HEK293 (cell line): Measurements from ENCODE around the gene ENDOV.

Experiments
- TCF7L2 ChIP-seq: IDR thresholded peaks from 2 replicates; pipeline ENCODE4 v1.6.1; 2011; ENCODE audit warnings: low read depth, mild to moderate bottlenecking, inconsistent platforms, low read length, moderate library complexity, borderline replicate concordance
- ZNF274 ChIP-seq, 2 experiments: fragments of 200-500 bp in 1 of 2; fragments of 450-650 bp in 1 of 2; sonication (Bioruptor generic) in 1 of 2; formaldehyde crosslinking in 1 of 2; IDR thresholded peaks; 2 replicates each; pipeline versions ENCODE4 v1.5.1 to v1.6.1; 2014 to 2016; ENCODE audit warnings: borderline replicate concordance in 1 of 2, inconsistent platforms in 1 of 2, low read length in 1 of 2, missing biosample characterization in 1 of 2, missing genetic modification characterization in 1 of 2
- ZNF513 ChIP-seq: fragments of 450-650 bp; IDR thresholded peaks from 2 replicates; pipeline ENCODE4 v1.5.1; 2018; ENCODE audit warnings: missing biosample characterization, missing genetic modification characterization
- ZSCAN5A ChIP-seq: fragments of 450-650 bp; formaldehyde crosslinking; IDR thresholded peaks from 2 replicates; pipeline ENCODE4 v1.5.1; 2016; ENCODE audit warnings: missing biosample characterization, missing genetic modification characterization
- TF ChIP-seq, protein P1 (sequence below): fragments of 450-650 bp; formaldehyde crosslinking; IDR thresholded peaks from 2 replicates; pipeline ENCODE4 v1.5.1; 2016; ENCODE audit warnings: missing biosample characterization, missing genetic modification characterization
- TF ChIP-seq, protein P2 (sequence below): fragments of 450-650 bp; formaldehyde crosslinking; IDR thresholded peaks from 2 replicates; pipeline ENCODE4 v1.5.1; 2016; ENCODE audit warnings: missing biosample characterization, missing genetic modification characterization

- TF ChIP-seq, protein P1, sequence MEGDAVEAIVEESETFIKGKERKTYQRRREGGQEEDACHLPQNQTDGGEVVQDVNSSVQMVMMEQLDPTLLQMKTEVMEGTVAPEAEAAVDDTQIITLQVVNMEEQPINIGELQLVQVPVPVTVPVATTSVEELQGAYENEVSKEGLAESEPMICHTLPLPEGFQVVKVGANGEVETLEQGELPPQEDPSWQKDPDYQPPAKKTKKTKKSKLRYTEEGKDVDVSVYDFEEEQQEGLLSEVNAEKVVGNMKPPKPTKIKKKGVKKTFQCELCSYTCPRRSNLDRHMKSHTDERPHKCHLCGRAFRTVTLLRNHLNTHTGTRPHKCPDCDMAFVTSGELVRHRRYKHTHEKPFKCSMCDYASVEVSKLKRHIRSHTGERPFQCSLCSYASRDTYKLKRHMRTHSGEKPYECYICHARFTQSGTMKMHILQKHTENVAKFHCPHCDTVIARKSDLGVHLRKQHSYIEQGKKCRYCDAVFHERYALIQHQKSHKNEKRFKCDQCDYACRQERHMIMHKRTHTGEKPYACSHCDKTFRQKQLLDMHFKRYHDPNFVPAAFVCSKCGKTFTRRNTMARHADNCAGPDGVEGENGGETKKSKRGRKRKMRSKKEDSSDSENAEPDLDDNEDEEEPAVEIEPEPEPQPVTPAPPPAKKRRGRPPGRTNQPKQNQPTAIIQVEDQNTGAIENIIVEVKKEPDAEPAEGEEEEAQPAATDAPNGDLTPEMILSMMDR (tag by site-specific recombination): no peak
- TF ChIP-seq ZNF274 (IDR thresholded peaks at IDR 0.05; ENCODE audit: low read length): no peak
- TF ChIP-seq ZNF274 (tag by site-specific recombination; IDR thresholded peaks at IDR 0.05; ENCODE audit: borderline replicate concordance): no peak
- TF ChIP-seq, protein P2, sequence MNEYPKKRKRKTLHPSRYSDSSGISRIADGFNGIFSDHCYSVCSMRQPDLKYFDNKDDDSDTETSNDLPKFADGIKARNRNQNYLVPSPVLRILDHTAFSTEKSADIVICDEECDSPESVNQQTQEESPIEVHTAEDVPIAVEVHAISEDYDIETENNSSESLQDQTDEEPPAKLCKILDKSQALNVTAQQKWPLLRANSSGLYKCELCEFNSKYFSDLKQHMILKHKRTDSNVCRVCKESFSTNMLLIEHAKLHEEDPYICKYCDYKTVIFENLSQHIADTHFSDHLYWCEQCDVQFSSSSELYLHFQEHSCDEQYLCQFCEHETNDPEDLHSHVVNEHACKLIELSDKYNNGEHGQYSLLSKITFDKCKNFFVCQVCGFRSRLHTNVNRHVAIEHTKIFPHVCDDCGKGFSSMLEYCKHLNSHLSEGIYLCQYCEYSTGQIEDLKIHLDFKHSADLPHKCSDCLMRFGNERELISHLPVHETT (tag by site-specific recombination): no peak
- TF ChIP-seq ZSCAN5A: no peak
- no peak for TF ChIP-seq TCF7L2
- TF ChIP-seq ZNF513 (tag by site-specific recombination): no peak
Observed at GRCh38 chr17:80443916-80444643, 29.1 kb downstream of the ENDOV start.
